Ovary (tissue), 3 donors: ENCODE data around the gene SVOPL.

Experiments used
- CTCF ChIP-seq, 3 donors: fragments of 450-650 bp in 2 of 3; fragments of 200-600 bp in 1 of 3; IDR thresholded peaks; one replicate each; pipeline versions ENCODE4 v1.5.1 to v1.8.0; 2016 to 2022; ENCODE audit warnings: antibody characterized with exemption in 3 of 3, mild to moderate bottlenecking in 1 of 3
- POLR2A ChIP-seq: fragments of 450-650 bp; IDR thresholded peaks from one replicate; pipeline ENCODE4 v1.6.1; 2017; ENCODE audit warnings: antibody characterized with exemption, mild to moderate bottlenecking, moderate library complexity
- donor health status: DM: no; HTN: no; CAD: no.

- TF ChIP-seq CTCF (IDR thresholded peaks at IDR 0.05) (no peak), POLR2A (no peak)
Observed at GRCh38 chr7:138698281-138698680, 2.9 kb downstream of the SVOPL start.
